HEK293T (cell line): ENCODE data around the gene RABGAP1L.

Experiments
- CTCF ChIA-PET: fragments of 350-600 bp; formaldehyde crosslinking; extraction: SDS; loops from one replicate; lab custom pipeline; 2021; ENCODE audit warnings: antibody characterized with exemption, inconsistent platforms; lab: Yijun Ruan, JAX
- POLR2A ChIA-PET: fragments of 350-600 bp; formaldehyde crosslinking; extraction: SDS; loops from one replicate; lab custom pipeline; 2020; ENCODE audit warnings: antibody characterized with exemption, inconsistent platforms; lab: Yijun Ruan, JAX
- DNase-seq: peaks from one replicate; pipeline ENCODE4 v3.0.0; 2012; ENCODE audit warnings: mixed read lengths; ENCODE audit errors: extremely low spot score
- ARNT ChIP-seq: fragments of 450-650 bp; IDR thresholded peaks from 2 replicates; pipeline ENCODE4 v1.6.1; 2017; ENCODE audit warnings: mild to moderate bottlenecking
- BHLHE40 ChIP-seq: fragments of 450-650 bp; IDR thresholded peaks from 2 replicates; pipeline ENCODE4 v1.6.1; 2016; ENCODE audit warnings: mild to moderate bottlenecking, moderate library complexity, borderline replicate concordance
- CTBP1 ChIP-seq: fragments of 450-650 bp; IDR thresholded peaks from 2 replicates; pipeline ENCODE4 v1.6.1; 2016; ENCODE audit warnings: borderline replicate concordance
- ELF4 ChIP-seq: fragments of 450-650 bp; IDR thresholded peaks from 2 replicates; pipeline ENCODE4 v1.6.1; 2017; ENCODE audit warnings: antibody characterized with exemption
- FOXA1 ChIP-seq: fragments of 450-650 bp; IDR thresholded peaks from 2 replicates; pipeline ENCODE4 v1.6.1; 2016; ENCODE audit warnings: mild to moderate bottlenecking
- FOXK2 ChIP-seq: fragments of 450-650 bp; IDR thresholded peaks from 2 replicates; pipeline ENCODE4 v1.6.1; 2016; ENCODE audit warnings: mild to moderate bottlenecking
- FOXM1 ChIP-seq: fragments of 450-650 bp; IDR thresholded peaks from 2 replicates; pipeline ENCODE4 v1.6.1; 2017; ENCODE audit warnings: mild to moderate bottlenecking, borderline replicate concordance
- HDGF ChIP-seq: fragments of 450-650 bp; IDR thresholded peaks from 2 replicates; pipeline ENCODE4 v1.6.1; 2017; ENCODE audit warnings: antibody characterized with exemption, borderline replicate concordance
- L3MBTL2 ChIP-seq: fragments of 450-650 bp; conservative IDR thresholded peaks from 2 replicates; pipeline ENCODE4 v1.6.1; 2016; ENCODE audit warnings: mild to moderate bottlenecking
- LEF1 ChIP-seq: fragments of 450-650 bp; IDR thresholded peaks from 2 replicates; pipeline ENCODE4 v1.6.1; 2017; ENCODE audit warnings: mild to moderate bottlenecking, borderline replicate concordance
- NFRKB ChIP-seq: fragments of 450-650 bp; IDR thresholded peaks from 2 replicates; pipeline ENCODE4 v1.6.1; 2016; ENCODE audit warnings: mild to moderate bottlenecking, moderate library complexity
- PKNOX1 ChIP-seq: fragments of 450-650 bp; IDR thresholded peaks from 2 replicates; pipeline ENCODE4 v1.6.1; 2016
- SP1 ChIP-seq: fragments of 450-650 bp; IDR thresholded peaks from 2 replicates; pipeline ENCODE4 v1.6.1; 2017
- SUZ12 ChIP-seq: fragments of 450-650 bp; IDR thresholded peaks from 2 replicates; pipeline ENCODE4 v1.6.1; 2016; ENCODE audit warnings: mild to moderate bottlenecking
- TARDBP ChIP-seq: fragments of 450-650 bp; IDR thresholded peaks from 2 replicates; pipeline ENCODE4 v1.6.1; 2016
- ZNF384 ChIP-seq: fragments of 450-650 bp; IDR thresholded peaks from 2 replicates; pipeline ENCODE4 v1.6.1; 2016

Gene RABGAP1L

GRCh38 chr1:174666248-174666647 lies 506.9 kb downstream of the RABGAP1L start:
- POLR2A ChIA-PET = no interaction called here
- DNase-seq = no peak
- TF ChIP-seq LEF1 (no peak), ARNT (no peak), PKNOX1 (no peak), FOXM1 (no peak)
- CTCF ChIA-PET = no interaction called here

GRCh38 chr1:174671826-174672225 lies 512.5 kb downstream of the RABGAP1L start:
- no peak for TF ChIP-seq SUZ12
- TF ChIP-seq LEF1 = no peak
- TF ChIP-seq FOXK2 = no peak
- TF ChIP-seq ELF4 = no peak
- no peak for TF ChIP-seq ARNT
- DNase-seq = no peak
- POLR2A ChIA-PET = no interaction called here
- CTCF ChIA-PET = no interaction called here

- CTCF ChIA-PET = no interaction called here
- POLR2A ChIA-PET = no interaction called here
- DNase-seq = no peak
- TF ChIP-seq LEF1 = no peak
- TF ChIP-seq PKNOX1 = no peak
- TF ChIP-seq SUZ12 = no peak
- TF ChIP-seq HDGF = no peak
- no peak for TF ChIP-seq SP1
- TF ChIP-seq ARNT = no peak
- TF ChIP-seq TARDBP = no peak
These were observed 517.5 kb downstream of the RABGAP1L start for GRCh38 chr1:174676856-174677255.

- POLR2A ChIA-PET = no interaction called here
- TF ChIP-seq TARDBP (no peak), SP1 (no peak), LEF1 (no peak), SUZ12 (no peak)
- CTCF ChIA-PET = no interaction called here
- DNase-seq = no peak
These were observed 519.3 kb downstream of the RABGAP1L start for GRCh38 chr1:174678657-174679056.

GRCh38 chr1:174680101-174680500 lies 520.8 kb downstream of the RABGAP1L start:
- no peak for TF ChIP-seq SUZ12
- no peak for TF ChIP-seq L3MBTL2
- no peak for TF ChIP-seq LEF1
- TF ChIP-seq ARNT = no peak
- TF ChIP-seq TARDBP = no peak
- TF ChIP-seq FOXK2 = no peak
- no peak for TF ChIP-seq FOXA1
- no peak for TF ChIP-seq FOXM1
- TF ChIP-seq ELF4 = no peak
- no peak for TF ChIP-seq ZNF384
- TF ChIP-seq HDGF = no peak
- no peak for TF ChIP-seq PKNOX1
- no peak for TF ChIP-seq CTBP1
- TF ChIP-seq SP1 = no peak
- no peak for TF ChIP-seq BHLHE40
- no peak for TF ChIP-seq NFRKB
- DNase-seq = no peak
- ChIA-PET POLR2A (no interaction called here), CTCF (no interaction called here)

- TF ChIP-seq FOXA1 = no peak
- TF ChIP-seq L3MBTL2 = no peak
- TF ChIP-seq NFRKB = no peak
- TF ChIP-seq FOXK2 = no peak
- ChIA-PET CTCF (interaction anchor here (0.8 to 0.9 kb wide), 2 partner anchors 10 to 44 kb away, joined by 3 to 4 read pairs; no protein-coding TSS in a partner anchor), POLR2A (no interaction called here)
- no peak for DNase-seq
These were observed 523.2 kb downstream of the RABGAP1L start for GRCh38 chr1:174682419-174683008.

- POLR2A ChIA-PET = no interaction called here
- CTCF ChIA-PET = interaction anchor here (0.6 kb wide), 2 partner anchors 105 to 228 kb away, joined by 3 read pairs; no protein-coding TSS in a partner anchor
- no peak for DNase-seq
- no peak for TF ChIP-seq L3MBTL2
- no peak for TF ChIP-seq FOXA1
- TF ChIP-seq CTBP1 = no peak
- no peak for TF ChIP-seq LEF1
These were observed 526.9 kb downstream of the RABGAP1L start for GRCh38 chr1:174686213-174686612.

- TF ChIP-seq ELF4 = no peak
- no peak for TF ChIP-seq FOXM1
- TF ChIP-seq ARNT = no peak
- no peak for TF ChIP-seq CTBP1
- CTCF ChIA-PET = no interaction called here
- no peak for DNase-seq
- POLR2A ChIA-PET = no interaction called here
These were observed 530.2 kb downstream of the RABGAP1L start for GRCh38 chr1:174689524-174689923.
